NCI-H82 treated with DMSO at 0.1 percent for 48 hours (cell line): Measurements from ENCODE around the gene PLS3.

Source experiments
- DNase-seq: peaks from one replicate; lab custom pipeline; 2025; ENCODE audit not compliant: unreplicated experiment; lab: John Stamatoyannopoulos, UW

PLS3 gene

GRCh38 chrX:115565888-115566287, 4.9 kb downstream of the PLS3 start:
- no peak for DNase-seq

- no peak for DNase-seq
Observed at GRCh38 chrX:115571712-115572111, 10.7 kb downstream of the PLS3 start.

GRCh38 chrX:115573185-115573584, 12.2 kb downstream of the PLS3 start:
- DNase-seq, result no peak

- DNase-seq, result no peak
Observed at GRCh38 chrX:115576676-115577075, 15.7 kb downstream of the PLS3 start.

- DNase-seq, result no peak
Observed at GRCh38 chrX:115579327-115579726, 18.4 kb downstream of the PLS3 start.

GRCh38 chrX:115579786-115580294, 18.9 kb downstream of the PLS3 start:
- no peak for DNase-seq

- DNase-seq, result no peak
Observed at GRCh38 chrX:115581759-115582615, 21.0 kb downstream of the PLS3 start.

- no peak for DNase-seq
Observed at GRCh38 chrX:115582616-115583495, 21.9 kb downstream of the PLS3 start.

- DNase-seq, result no peak
Observed at GRCh38 chrX:115583496-115584004, 22.6 kb downstream of the PLS3 start.

GRCh38 chrX:115584696-115585095, 23.7 kb downstream of the PLS3 start:
- no peak for DNase-seq

- no peak for DNase-seq
Observed at GRCh38 chrX:115588179-115588578, 27.2 kb downstream of the PLS3 start.

- DNase-seq, result no peak
Observed at GRCh38 chrX:115589419-115589818, 28.4 kb downstream of the PLS3 start.

GRCh38 chrX:115591420-115591819, 30.4 kb downstream of the PLS3 start:
- DNase-seq, result no peak

GRCh38 chrX:115591856-115592842, 31.2 kb downstream of the PLS3 start:
- no peak for DNase-seq

GRCh38 chrX:115592997-115593734, 32.2 kb downstream of the PLS3 start:
- no peak for DNase-seq

- DNase-seq, result no peak
Observed at GRCh38 chrX:115595049-115595448, 34.1 kb downstream of the PLS3 start.

- no peak for DNase-seq
Observed at GRCh38 chrX:115598556-115598955, 37.6 kb downstream of the PLS3 start.

GRCh38 chrX:115602308-115602707, 41.3 kb downstream of the PLS3 start:
- DNase-seq, result no peak

- DNase-seq, result no peak
Observed at GRCh38 chrX:115602729-115603389, 41.9 kb downstream of the PLS3 start.
